ENCODE measurements around the gene ADGRD1.

ADGRD1 gene

DNA sequence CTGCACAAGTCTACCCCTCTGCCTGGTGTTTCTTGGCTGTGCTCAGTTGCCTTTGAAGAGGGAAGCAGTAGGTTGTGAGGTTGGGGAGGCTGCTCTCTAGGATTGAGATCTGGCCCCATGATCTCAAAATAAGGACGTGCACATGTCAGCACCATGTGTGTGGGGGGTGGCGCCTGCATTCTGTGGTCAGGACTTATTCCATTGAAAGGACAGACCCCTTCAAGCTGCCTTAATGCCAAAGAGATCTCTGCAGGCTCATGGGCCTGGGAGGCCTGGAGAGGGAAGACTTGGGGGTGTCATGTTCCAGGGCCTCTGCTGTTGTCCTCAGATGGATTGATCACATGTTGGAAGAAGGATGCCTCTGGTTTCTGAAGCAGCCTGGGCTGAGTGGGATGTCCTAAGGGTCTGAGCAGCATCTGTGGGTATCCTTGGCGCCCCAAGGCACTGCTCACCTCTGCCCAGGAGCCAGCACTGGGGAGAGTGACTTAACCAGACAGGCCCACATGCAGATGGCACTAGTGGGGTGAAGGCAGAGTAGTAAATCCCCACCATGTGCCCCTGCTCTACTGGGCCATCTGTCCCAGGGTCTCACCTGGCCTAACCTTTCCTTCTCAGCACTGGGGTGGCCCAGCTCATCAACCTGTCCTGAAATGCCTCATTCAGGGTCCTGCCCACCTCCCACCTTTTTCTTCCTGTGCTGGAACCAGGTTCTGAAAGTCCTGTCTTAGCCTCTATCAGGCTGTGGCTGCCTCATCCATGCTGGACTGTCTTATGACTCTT is 118.9 kb downstream of the ADGRD1 start:
- no peaks in the 10 kb centered on the region for H3K4me1 ChIP-seq (ENCODE audit: insufficient read depth, low read length)
- no peaks in the 10 kb centered on the region for H3K27me3 ChIP-seq (ENCODE audit: insufficient read depth, low read length)
- H2AFZ ChIP-seq (ENCODE audit: low read depth, low read length): no peak overlapping the region
- H3K9me3 ChIP-seq (ENCODE audit: low read length): peaks cover 3% of the 10 kb centered on the region
- no peak overlapping the region for H3K4me3 ChIP-seq (ENCODE audit: low read length)
- H3K36me3 ChIP-seq (ENCODE audit: insufficient read depth, low read length): no peaks in the 10 kb centered on the region

DNA sequence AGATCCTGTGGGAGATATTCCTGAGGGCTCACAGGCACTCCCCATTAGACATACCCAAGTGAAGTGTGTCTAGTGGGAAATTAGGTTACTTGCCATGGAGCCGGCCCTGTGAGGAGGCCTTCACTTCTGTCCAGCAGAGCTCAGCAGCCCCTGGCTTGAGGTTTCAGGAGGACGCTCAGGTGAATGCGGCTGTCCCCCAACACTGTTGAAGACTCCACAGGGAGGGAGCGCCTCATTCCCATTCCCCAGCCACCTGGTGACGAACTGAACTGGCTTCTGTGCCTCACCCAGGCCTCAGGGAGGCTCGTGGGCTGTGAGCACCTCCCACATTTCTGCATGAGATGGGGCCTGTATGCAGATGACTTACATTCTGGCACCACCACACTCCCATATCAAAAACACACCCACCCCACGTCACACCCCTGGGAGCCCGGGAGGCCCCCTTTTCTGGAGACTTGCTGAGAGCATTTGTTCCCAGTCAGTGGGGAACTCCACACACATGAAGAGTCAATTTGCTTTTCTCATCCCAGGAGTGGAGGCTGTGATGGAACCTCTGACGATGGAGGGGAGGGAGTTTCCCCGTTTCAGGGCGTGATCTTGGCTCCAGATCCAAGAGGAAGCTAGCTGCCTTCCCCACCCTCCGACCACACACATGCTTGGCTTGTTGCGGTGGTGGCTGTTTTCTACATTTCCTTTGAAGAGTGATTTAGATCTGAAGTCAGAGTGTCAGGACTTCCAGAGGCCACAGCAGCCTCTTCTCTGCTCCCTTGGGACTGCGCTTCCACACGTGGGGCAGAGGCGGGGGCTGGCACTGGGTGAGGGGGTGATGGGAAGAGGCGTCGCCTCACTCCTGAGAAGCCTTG is 120.7 kb downstream of the ADGRD1 start:
- Histone ChIP-seq H3K4me1 (ENCODE audit: insufficient read depth, low read length) (no peaks in the 10 kb centered on the region), H3K27me3 (ENCODE audit: insufficient read depth, low read length) (no peaks in the 10 kb centered on the region), H2AFZ (ENCODE audit: low read depth, low read length) (no peak overlapping the region), H3K9me3 (ENCODE audit: low read length) (peaks cover 3% of the 10 kb centered on the region), H3K36me3 (ENCODE audit: insufficient read depth, low read length) (no peaks in the 10 kb centered on the region), H3K4me3 (ENCODE audit: low read length) (no peak overlapping the region)

DNA sequence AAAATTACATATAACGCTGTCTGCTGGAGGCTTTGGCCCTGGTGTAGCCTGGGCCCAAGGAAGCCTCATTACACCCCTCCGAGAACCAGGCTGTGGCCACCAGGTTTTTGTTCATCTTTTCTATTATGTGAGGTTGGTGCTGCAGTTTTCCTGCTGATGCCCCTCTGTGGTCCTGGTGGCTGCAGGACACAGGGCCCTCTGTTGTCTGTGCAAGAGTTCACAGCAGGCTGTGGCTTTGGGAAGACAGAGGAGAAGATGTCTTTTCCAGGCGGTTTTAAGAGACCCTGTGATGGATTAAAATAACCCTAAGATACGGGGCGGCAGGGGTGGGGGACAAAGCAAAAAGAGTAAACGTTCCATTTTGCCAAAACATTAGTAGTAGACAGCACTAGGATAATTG is 121.5 kb downstream of the ADGRD1 start:
- Histone ChIP-seq H2AFZ (ENCODE audit: low read depth, low read length) (no peak overlapping the region), H3K4me3 (ENCODE audit: low read length) (no peak overlapping the region), H3K9me3 (ENCODE audit: low read length) (peaks cover 3% of the 10 kb centered on the region), H3K4me1 (ENCODE audit: insufficient read depth, low read length) (no peaks in the 10 kb centered on the region), H3K27me3 (ENCODE audit: insufficient read depth, low read length) (no peaks in the 10 kb centered on the region), H3K36me3 (ENCODE audit: insufficient read depth, low read length) (no peaks in the 10 kb centered on the region)

DNA sequence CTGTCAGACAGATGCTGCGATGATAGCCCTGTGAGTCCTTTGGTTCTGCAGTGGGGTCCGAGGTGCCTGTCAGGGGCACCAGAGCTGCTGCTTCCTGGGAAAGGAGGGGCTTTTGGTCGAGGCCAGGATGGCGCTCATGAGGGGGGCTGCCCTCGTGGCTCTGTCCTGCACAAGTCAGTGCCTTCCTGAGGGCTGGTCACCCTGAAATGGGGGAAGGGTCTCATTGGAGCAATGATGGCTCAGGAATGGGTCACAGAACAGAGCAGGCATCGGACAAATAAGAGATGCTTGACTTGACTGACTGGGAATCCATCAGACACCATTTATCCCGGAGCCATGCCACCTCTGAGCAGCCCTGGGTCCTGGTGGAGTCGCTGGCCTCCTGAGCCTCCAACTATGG is 121.9 kb downstream of the ADGRD1 start:
- Histone ChIP-seq H3K4me3 (ENCODE audit: low read length) (no peak overlapping the region), H3K4me1 (ENCODE audit: insufficient read depth, low read length) (no peaks in the 10 kb centered on the region), H3K27me3 (ENCODE audit: insufficient read depth, low read length) (no peaks in the 10 kb centered on the region), H2AFZ (ENCODE audit: low read depth, low read length) (no peak overlapping the region), H3K36me3 (ENCODE audit: insufficient read depth, low read length) (no peaks in the 10 kb centered on the region), H3K9me3 (ENCODE audit: low read length) (peaks cover 3% of the 10 kb centered on the region)

DNA sequence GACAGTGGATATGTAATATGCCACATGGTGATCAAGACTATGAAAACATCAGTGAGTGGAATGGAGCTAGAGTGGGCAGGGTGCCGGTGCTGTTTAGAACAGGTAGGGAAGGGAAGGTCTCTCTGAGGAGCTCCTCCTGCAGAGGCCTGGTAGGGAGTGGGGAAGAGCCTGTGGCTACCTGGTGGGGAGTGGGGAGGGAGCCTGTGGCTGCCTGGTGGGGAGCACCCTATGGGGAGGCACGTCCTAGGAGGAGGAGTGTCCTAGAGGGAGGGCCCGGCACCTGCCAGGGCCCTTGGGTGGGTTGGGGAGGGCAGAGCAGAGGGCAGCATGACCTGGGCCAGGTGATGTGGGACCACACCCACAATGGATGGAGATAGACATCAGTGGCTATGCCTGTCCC is 122.6 kb downstream of the ADGRD1 start:
- Histone ChIP-seq H3K9me3 (ENCODE audit: low read length) (peaks cover 2% of the 10 kb centered on the region), H3K36me3 (ENCODE audit: insufficient read depth, low read length) (no peaks in the 10 kb centered on the region), H3K27me3 (ENCODE audit: insufficient read depth, low read length) (no peaks in the 10 kb centered on the region), H3K4me3 (ENCODE audit: low read length) (no peak overlapping the region), H3K4me1 (ENCODE audit: insufficient read depth, low read length) (no peaks in the 10 kb centered on the region), H2AFZ (ENCODE audit: low read depth, low read length) (no peak overlapping the region)

DNA sequence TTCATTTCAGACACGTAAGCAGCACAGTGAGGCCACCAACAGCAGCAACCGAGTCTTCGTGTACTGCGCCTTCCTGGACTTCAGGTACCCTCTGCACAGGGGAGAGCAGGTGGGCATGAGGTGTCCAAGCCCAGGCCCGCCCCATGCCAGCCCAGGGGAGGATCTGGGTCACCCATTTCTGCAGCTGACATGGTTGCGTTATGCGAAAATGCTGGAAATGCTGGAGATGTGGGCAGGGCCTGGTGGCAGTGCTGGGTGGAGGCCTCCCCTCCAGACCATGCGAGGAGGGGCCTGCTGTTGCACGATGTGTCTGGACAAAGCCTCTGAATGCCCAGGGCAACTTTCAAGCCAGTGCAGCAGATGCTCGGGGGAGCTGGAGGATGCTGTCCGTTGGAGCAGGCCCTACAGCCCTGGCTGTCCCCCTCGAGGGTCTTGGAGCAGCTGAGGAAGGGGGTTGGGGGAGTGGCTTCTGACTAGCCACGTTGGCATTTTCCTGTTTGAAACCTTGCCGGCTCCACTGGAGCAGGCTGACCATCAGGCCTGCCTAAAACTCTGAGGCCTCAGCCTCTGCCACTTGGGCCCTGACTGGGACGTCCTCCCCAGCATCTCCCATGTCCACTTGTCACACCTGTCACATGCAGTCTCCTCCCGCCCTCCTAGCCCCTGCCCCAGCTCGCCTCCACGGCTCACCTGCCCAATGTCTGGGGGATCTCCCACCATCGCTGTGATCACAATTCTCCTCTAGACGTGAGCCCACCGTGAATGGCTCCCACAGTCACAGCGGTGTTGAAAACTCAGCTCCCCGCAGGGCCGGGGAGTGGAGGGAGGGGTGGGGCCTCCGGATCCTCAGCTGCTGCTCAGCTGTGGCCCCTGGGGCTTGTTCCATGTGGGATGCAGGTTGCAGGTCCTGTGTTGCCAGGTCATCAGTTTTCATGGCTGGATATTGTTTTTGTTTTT is 123.4 kb downstream of the ADGRD1 start:
- Histone ChIP-seq H3K36me3 (ENCODE audit: insufficient read depth, low read length) (no peaks in the 10 kb centered on the region), H3K27me3 (ENCODE audit: insufficient read depth, low read length) (no peaks in the 10 kb centered on the region), H3K9me3 (ENCODE audit: low read length) (no peaks in the 10 kb centered on the region), H3K4me3 (ENCODE audit: low read length) (no peak overlapping the region), H3K4me1 (ENCODE audit: insufficient read depth, low read length) (no peaks in the 10 kb centered on the region), H2AFZ (ENCODE audit: low read depth, low read length) (no peak overlapping the region)

DNA sequence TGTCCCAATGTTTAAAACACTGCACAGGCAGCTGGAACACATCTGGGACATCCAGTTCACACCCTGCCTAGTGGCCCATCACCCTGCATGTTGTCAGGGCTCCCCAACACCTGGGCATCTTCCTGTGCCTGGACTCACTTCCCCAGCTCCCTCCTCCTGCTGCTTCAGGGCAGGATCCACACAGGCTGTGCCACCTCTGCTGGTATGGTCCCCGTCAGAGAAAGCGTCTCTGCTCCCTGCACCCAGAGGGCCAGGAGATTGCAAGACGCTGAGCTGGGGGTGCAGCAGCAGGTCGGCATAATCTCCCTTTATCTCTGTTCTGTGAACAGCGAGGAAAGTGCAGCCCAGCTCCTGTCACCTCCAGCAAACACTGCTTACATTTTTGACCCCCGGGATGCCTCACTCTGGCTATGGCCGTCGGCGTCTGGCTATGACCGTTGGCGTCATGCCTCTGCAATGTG is 124.3 kb downstream of the ADGRD1 start:
- no peak overlapping the region for H3K4me3 ChIP-seq (ENCODE audit: low read length)
- H3K36me3 ChIP-seq (ENCODE audit: insufficient read depth, low read length): no peaks in the 10 kb centered on the region
- H3K4me1 ChIP-seq (ENCODE audit: insufficient read depth, low read length): no peaks in the 10 kb centered on the region
- no peaks in the 10 kb centered on the region for H3K27me3 ChIP-seq (ENCODE audit: insufficient read depth, low read length)
- H3K9me3 ChIP-seq (ENCODE audit: low read length): no peaks in the 10 kb centered on the region
- H2AFZ ChIP-seq (ENCODE audit: low read depth, low read length): no peak overlapping the region

DNA sequence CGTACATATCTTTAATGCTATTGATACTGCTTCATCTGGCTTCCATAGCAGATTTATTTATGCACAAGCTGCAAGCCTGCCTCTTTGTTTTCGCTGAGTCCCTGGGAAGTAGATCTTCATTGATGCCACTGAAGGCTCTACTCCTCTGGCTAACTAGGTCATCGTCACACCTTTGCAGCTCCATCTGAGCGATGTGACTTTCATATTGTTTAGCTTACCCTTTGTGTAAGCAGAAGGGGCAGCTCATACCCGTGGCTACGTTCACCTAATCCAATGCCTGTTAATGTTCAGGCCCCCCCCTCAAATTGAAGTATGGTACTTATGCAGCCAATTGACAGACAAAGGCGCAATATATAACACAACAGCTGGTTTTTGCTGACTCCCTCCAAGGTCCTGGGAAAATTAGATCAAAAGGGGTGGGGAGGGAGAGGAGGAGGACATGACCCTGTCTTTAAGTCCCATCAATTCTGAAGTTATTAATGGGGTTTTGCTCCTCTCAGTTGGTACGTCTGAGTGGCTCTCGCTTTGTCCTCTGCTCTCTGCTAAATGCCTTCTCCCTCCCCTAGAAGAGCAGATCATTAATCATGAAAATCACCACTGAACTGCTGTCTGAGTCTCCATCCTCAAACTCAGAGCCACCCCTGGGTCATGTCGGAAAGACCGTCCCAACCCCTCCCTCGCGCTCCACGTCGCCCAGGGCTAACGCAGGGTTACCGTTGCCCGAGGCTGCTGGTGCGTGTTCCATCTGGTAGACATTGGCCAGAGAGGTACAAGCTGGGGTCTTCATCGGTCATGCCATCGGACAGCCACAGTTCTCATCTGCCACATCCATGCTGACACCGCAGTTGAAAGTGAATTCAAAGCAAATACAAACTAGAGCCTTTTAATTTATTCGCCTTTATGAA is 128.8 kb downstream of the ADGRD1 start:
- Histone ChIP-seq H3K4me1 (ENCODE audit: insufficient read depth, low read length) (no peaks in the 10 kb centered on the region), H3K4me3 (ENCODE audit: low read length) (no peak overlapping the region), H3K27me3 (ENCODE audit: insufficient read depth, low read length) (no peaks in the 10 kb centered on the region), H2AFZ (ENCODE audit: low read depth, low read length) (no peak overlapping the region), H3K9me3 (ENCODE audit: low read length) (no peaks in the 10 kb centered on the region), H3K36me3 (ENCODE audit: insufficient read depth, low read length) (no peaks in the 10 kb centered on the region)

DNA sequence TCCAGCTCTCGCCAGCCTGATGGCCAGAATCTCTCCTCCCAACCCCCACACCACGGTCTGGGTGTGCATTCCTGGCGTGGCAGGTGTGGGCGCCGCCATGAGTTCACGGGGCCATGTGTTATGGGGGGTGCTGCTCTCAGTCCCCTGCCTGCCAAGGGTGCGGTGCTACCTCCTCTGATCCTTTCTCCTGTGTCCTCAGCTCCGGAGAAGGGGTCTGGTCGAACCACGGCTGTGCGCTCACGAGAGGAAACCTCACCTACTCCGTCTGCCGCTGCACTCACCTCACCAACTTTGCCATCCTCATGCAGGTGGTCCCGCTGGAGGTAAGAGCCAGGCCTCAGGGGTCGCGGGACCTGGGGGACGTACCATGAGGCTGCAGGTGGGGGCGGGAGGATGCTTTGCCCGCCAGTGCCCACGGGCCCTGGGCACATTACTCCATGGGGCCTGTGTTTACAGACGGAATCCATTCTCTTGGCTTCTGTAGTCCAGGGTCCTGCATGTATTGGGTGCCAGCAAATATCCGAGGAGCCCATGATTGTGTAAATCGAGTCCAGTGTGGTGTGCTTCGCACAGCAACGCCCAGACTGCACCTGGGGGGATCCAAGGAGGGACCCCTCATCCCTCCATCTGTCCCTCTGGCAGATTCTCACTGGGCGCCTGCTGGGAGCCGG is 130.8 kb downstream of the ADGRD1 start:
- Histone ChIP-seq H2AFZ (ENCODE audit: low read depth, low read length) (no peak overlapping the region), H3K9me3 (ENCODE audit: low read length) (no peaks in the 10 kb centered on the region), H3K4me3 (ENCODE audit: low read length) (no peak overlapping the region), H3K36me3 (ENCODE audit: insufficient read depth, low read length) (no peaks in the 10 kb centered on the region), H3K27me3 (ENCODE audit: insufficient read depth, low read length) (no peaks in the 10 kb centered on the region), H3K4me1 (ENCODE audit: insufficient read depth, low read length) (no peaks in the 10 kb centered on the region)

DNA sequence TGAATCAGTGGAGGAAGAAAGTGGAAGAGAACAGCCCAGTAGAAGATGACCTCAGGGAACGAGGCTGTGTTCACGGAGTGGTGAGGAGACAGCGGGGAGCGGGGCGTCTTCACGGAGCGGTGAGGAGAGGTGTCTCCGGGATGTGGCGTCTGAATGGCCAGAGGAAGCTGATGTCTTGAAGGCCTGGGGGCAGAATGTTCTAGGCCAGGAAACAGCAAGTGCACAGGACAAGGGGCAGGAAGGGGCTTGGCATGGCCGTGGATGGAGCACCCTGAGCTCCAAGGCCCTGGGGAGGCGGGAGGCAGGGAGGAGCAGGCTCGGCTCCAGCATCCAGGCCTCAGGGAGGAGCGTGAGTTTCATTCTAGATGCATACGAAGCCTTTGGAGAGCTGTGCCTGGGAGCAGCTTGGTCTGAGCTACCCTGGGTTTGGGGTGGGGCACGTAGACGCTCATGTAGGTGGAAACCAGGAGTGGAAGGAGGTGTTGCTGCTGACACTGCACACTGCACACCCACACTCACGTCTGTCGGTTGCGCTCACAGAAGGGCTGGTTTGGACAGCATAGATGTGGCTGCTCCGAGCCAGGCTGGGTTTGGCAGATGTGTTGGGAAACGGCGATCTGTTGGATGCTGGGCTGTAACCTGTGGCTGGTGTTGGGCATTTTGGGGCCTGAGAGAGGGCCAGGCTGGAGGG is 131.6 kb downstream of the ADGRD1 start:
- no peak overlapping the region for H3K4me3 ChIP-seq (ENCODE audit: low read length)
- no peaks in the 10 kb centered on the region for H3K27me3 ChIP-seq (ENCODE audit: insufficient read depth, low read length)
- H3K36me3 ChIP-seq (ENCODE audit: insufficient read depth, low read length): no peaks in the 10 kb centered on the region
- H2AFZ ChIP-seq (ENCODE audit: low read depth, low read length): no peak overlapping the region
- no peaks in the 10 kb centered on the region for H3K4me1 ChIP-seq (ENCODE audit: insufficient read depth, low read length)
- H3K9me3 ChIP-seq (ENCODE audit: low read length): no peaks in the 10 kb centered on the region

DNA sequence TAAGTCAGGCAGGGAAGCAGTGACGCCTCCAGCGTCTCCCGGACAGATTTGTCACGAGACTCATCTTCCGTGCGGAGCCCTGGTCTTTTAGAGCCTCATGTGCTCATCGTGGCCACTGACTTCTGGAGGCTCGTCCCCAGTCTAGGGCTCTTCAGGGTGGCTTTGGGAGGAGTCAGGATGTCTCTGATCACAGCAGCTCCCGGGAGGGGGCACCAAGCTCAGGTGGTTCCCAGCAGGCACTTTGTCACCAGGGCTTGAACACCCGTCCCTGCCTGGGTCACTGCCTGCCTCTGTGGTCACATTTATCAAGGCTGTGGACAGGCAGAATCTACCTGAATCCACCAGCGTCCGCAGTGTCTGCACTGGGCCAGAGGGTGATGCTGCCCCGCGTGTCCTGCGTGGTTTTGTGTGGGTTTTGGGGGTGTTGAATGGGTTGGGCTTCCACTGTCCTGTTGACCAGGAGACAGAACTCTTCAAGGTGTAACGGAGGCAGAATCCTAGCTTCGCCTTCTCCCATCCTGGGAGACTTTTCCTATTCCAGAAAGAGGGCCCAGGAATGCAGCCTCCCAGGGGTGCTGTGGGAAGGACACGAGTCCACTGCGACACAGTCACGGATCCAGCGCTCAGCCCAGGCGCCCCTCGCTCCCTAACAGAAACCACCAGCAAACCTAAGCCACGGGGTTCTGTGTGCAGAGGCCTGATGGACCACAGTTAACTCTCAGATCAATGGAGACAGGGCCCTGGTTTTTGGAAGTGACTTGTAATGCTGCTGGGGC is 132.3 kb downstream of the ADGRD1 start:
- Histone ChIP-seq H3K4me3 (ENCODE audit: low read length) (no peak overlapping the region), H3K9me3 (ENCODE audit: low read length) (no peaks in the 10 kb centered on the region), H3K4me1 (ENCODE audit: insufficient read depth, low read length) (no peaks in the 10 kb centered on the region), H3K27me3 (ENCODE audit: insufficient read depth, low read length) (no peaks in the 10 kb centered on the region), H2AFZ (ENCODE audit: low read depth, low read length) (no peak overlapping the region), H3K36me3 (ENCODE audit: insufficient read depth, low read length) (no peaks in the 10 kb centered on the region)
